IPS-18c (cell line): ENCODE measurements around the gene EIF6.
"Not testable (repeated sequence)": the region's sequence is repeated elsewhere in the genome, so short reads cannot be mapped to it uniquely, and the experiment has no call there.

Experiments used
- H3K4me3 ChIP-seq: 2 replicates; pipeline ENCODE4 v1.7.0; 2013; ENCODE audit warnings: low read depth, mild to moderate bottlenecking, low read length, moderate library complexity; ENCODE audit not compliant: insufficient read depth
- H3K9me3 ChIP-seq: one replicate; pipeline ENCODE4 v1.6.1; 2013; ENCODE audit warnings: mild to moderate bottlenecking, low read length, moderate library complexity; ENCODE audit not compliant: control insufficient read depth, insufficient read depth

EIF6 gene

GRCh38 chr20:35274172-35275092 is 10.1 kb downstream of the EIF6 start:
- H3K9me3 ChIP-seq: peaks cover 3% of the 10 kb centered on the region
- H3K4me3 ChIP-seq: no peak overlapping the region

- H3K9me3 ChIP-seq: no peaks in the 10 kb centered on the region
- H3K4me3 ChIP-seq: no peak overlapping the region
These were observed 11.0 kb downstream of the EIF6 start for GRCh38 chr20:35273449-35274171.

DNA sequence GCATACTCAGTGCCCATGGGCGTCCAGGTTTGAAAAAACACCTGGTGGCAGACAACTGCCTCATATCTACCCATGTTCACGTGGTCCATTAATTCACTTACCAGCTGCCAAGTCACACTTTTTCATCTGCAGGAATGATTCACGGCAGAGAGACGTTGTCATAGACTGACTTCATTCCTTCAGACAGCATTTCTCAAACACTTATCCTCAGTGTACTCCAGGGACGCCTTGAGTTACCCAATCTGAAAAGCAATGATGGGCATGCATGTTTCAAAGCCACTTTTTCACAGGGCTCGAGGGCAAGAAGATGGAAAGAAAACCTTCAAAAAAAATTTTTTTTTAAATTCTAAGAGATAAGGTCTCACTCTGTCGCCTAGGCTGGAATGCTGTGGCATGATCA is 12.7 kb downstream of the EIF6 start:
- Histone ChIP-seq H3K4me3 (no peak overlapping the region), H3K9me3 (no peaks in the 10 kb centered on the region)

- no peaks in the 10 kb centered on the region for H3K9me3 ChIP-seq
- no peak overlapping the region for H3K4me3 ChIP-seq
These were observed 13.3 kb downstream of the EIF6 start for GRCh38 chr20:35271073-35271882.

- H3K9me3 ChIP-seq: no peaks in the 10 kb centered on the region
- no peak overlapping the region for H3K4me3 ChIP-seq
These were observed 14.3 kb downstream of the EIF6 start for GRCh38 chr20:35270021-35270902.

GRCh38 chr20:35269055-35269781 is 15.4 kb downstream of the EIF6 start:
- Histone ChIP-seq H3K4me3 (no peak overlapping the region), H3K9me3 (no peaks in the 10 kb centered on the region)

GRCh38 chr20:35267092-35267491 is 17.5 kb downstream of the EIF6 start:
- H3K9me3 ChIP-seq: no peaks in the 10 kb centered on the region
- no peak overlapping the region for H3K4me3 ChIP-seq

- H3K4me3 ChIP-seq: no peak overlapping the region
- no peaks in the 10 kb centered on the region for H3K9me3 ChIP-seq
These were observed 19.8 kb downstream of the EIF6 start for GRCh38 chr20:35264755-35265154.

- no peak overlapping the region; the same call in 1 of the 2 replicates for H3K4me3 ChIP-seq
- H3K9me3 ChIP-seq: no peaks in the 10 kb centered on the region
These were observed 20.8 kb downstream of the EIF6 start for GRCh38 chr20:35263532-35264341.

- H3K9me3 ChIP-seq, H3K4me3 ChIP-seq: not testable (repeated sequence)
These were observed 21.6 kb downstream of the EIF6 start for GRCh38 chr20:35262731-35263531.

DNA sequence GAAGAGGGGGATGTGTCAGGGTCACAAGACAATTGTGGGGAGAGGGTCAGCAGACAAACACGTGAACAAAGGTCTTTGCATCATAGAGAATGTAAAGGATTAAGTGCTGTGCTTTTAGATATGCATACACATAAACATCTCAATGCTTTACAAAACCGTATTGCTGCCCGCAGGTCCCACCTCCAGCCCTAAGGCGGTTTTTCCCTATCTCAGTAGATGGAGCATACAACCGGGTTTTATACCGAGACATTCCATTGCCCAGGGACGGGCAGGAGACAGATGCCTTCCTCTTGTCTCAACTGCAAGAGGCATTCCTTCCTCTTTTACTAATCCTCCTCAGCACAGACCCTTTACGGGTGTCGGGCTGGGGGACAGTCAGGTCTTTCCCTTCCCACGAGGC is 22.3 kb downstream of the EIF6 start:
- H3K9me3 ChIP-seq, H3K4me3 ChIP-seq: not testable (repeated sequence)

- Histone ChIP-seq H3K9me3 (no peaks in the 10 kb centered on the region), H3K4me3 (no peak overlapping the region)
These were observed 24.1 kb downstream of the EIF6 start for GRCh38 chr20:35260426-35260825.

DNA sequence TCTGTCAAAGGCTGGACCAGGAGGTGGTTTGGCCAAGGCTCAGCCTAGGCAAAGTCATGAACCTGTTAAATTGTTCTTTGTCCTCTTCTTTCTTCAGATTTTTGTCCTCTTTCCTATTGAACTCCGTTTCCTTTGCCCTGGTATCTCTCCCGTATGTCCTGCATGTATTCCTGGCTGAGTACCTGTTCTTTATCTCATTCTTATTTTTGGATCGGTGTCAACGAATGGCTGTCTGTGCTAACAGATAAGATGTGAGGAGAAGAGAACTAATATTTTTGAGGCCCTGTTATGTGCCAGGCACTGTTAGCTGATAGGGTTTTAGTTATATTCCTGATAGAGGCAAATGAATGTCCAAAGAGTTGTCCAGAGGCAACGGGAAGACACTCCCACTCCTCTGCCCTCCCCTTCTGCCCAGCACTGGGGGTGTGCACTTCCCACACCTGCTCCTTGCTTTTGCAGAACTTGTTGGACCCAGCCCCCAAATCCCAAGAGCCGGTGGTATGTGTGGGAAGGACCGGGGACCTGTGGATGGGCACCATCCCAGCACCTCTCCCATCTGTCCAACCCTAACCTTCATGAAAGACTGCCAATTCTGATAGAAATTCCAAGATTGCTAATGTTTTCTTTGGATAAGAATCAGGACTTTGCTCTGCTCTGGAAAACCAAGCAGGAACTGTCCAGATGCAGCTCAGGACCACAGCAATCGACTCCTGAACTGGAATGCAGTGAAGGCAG is 27.2 kb downstream of the EIF6 start:
- no peaks in the 10 kb centered on the region for H3K9me3 ChIP-seq
- H3K4me3 ChIP-seq: no peak overlapping the region

DNA sequence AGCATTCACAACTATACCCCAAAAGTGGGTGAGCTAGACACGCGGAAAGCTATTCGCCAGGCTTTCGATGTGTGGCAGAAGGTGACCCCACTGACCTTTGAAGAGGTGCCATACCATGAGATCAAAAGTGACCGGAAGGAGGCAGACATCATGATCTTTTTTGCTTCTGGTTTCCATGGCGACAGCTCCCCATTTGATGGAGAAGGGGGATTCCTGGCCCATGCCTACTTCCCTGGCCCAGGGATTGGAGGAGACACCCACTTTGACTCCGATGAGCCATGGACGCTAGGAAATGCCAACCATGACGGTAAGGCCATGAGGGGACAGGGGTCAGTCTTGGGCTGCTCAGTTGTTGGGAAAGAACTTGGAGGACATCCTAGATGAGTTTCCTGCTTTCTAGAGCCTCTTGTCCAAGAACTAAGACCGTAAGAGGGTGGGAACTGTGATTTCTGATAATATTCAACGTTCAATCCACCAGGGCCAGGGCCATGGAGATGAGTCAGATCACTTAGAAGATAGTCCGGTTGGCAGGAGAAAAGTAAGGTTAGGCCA is 30.0 kb downstream of the EIF6 start:
- Histone ChIP-seq H3K9me3 (no peaks in the 10 kb centered on the region), H3K4me3 (no peak overlapping the region)
